Activated T-cell treated with anti-CD3 and anti-CD28 coated beads for 48 hours (primary cell): Measurements from ENCODE around the gene FURIN.
A peak's percentile ranks its signal among the peaks of the same experiment; 100 is the strongest.
"Not testable (repeated sequence)": the region's sequence is repeated elsewhere in the genome, so short reads cannot be mapped to it uniquely, and the experiment has no call there.

Experiments used
- DNase-seq: peaks from one replicate; pipeline ENCODE4 v3.0.0-alpha.2; 2020; ENCODE audit warnings: low read depth

Gene FURIN

GRCh38 chr15:90870354-90871138 is 2.2 kb downstream of the FURIN start:
- no peak for DNase-seq

- no peak for DNase-seq
These were observed 2.8 kb downstream of the FURIN start for GRCh38 chr15:90871139-90871715.

- DNase-seq = no peak
These were observed 3.5 kb downstream of the FURIN start for GRCh38 chr15:90871716-90872485.

GRCh38 chr15:90872486-90873184 is 4.2 kb downstream of the FURIN start:
- DNase-seq = peak; percentile 60

- no peak for DNase-seq
These were observed 5.2 kb downstream of the FURIN start for GRCh38 chr15:90873488-90873997.

GRCh38 chr15:90873998-90874605 is 5.7 kb downstream of the FURIN start:
- no peak for DNase-seq

GRCh38 chr15:90874986-90875385 is 6.6 kb downstream of the FURIN start:
- not testable (repeated sequence) for DNase-seq

- DNase-seq = no peak
These were observed 7.2 kb downstream of the FURIN start for GRCh38 chr15:90875549-90875981.

GRCh38 chr15:90876046-90876445 is 7.7 kb downstream of the FURIN start:
- DNase-seq = no peak

GRCh38 chr15:90876512-90877170 is 8.3 kb downstream of the FURIN start:
- DNase-seq = no peak

- DNase-seq = no peak
These were observed 8.9 kb downstream of the FURIN start for GRCh38 chr15:90877315-90877714.

GRCh38 chr15:90877996-90878395 is 9.6 kb downstream of the FURIN start:
- DNase-seq = no peak

- DNase-seq = no peak
These were observed 10.3 kb downstream of the FURIN start for GRCh38 chr15:90878660-90879059.

GRCh38 chr15:90879730-90880366 is 11.5 kb downstream of the FURIN start:
- no peak for DNase-seq

GRCh38 chr15:90880381-90881145 is 12.2 kb downstream of the FURIN start:
- no peak for DNase-seq

GRCh38 chr15:90881181-90881977 is 13.0 kb downstream of the FURIN start:
- no peak for DNase-seq

GRCh38 chr15:90881978-90882721 is 13.8 kb downstream of the FURIN start:
- DNase-seq = no peak
